CD14-positive monocyte (primary cell): ENCODE data around the gene AFAP1L1. TPM values are rescaled to one million over a fixed set of nuclear protein-coding genes. Genes with fewer than 3 reads are reported as not detected.

Source experiments
- DNase-seq, 3 donors: peaks; one replicate each; pipeline ENCODE4 v3.0.0-alpha.2; 2011 to 2022
- H2AFZ ChIP-seq: 2 replicates; pipeline ENCODE4 v1.6.0; 2012; ENCODE audit warnings: mild to moderate bottlenecking, low read depth, low read length, inconsistent platforms; ENCODE audit not compliant: insufficient read depth, poor library complexity, severe bottlenecking
- H3K27ac ChIP-seq, 2 donors: 1 replicate in 1 of 2; 2 replicates in 1 of 2; pipeline ENCODE4 v1.5.1; 2012 to 2013; ENCODE audit warnings: low read length in 2 of 2, control low read depth in 1 of 2, inconsistent platforms in 1 of 2, low read depth in 1 of 2, mild to moderate bottlenecking in 1 of 2
- H3K27me3 ChIP-seq, 2 donors: one replicate each; pipeline versions ENCODE4 v1.6.0 to v1.6.1; 2011 to 2013; ENCODE audit warnings: low read length in 2 of 2; ENCODE audit not compliant: control insufficient read depth in 2 of 2, insufficient read depth in 2 of 2
- H3K36me3 ChIP-seq, 2 donors: replicated peaks in 1 of 2; 1 replicate in 1 of 2; 2 replicates in 1 of 2; pipeline versions ENCODE4 v1.5.1 to v1.6.1; 2012 to 2013; ENCODE audit warnings: low read length in 2 of 2, control low read depth in 1 of 2, inconsistent platforms in 1 of 2, mild to moderate bottlenecking in 1 of 2; ENCODE audit not compliant: insufficient read depth in 2 of 2, control insufficient read depth in 1 of 2
- H3K4me1 ChIP-seq, 2 donors: 1 replicate in 1 of 2; 2 replicates in 1 of 2; pipeline versions ENCODE4 v1.5.1 to v1.6.1; 2012 to 2013; ENCODE audit warnings: low read length in 2 of 2, control low read depth in 1 of 2, inconsistent platforms in 1 of 2, mild to moderate bottlenecking in 1 of 2, moderate library complexity in 1 of 2; ENCODE audit not compliant: insufficient read depth in 2 of 2, control insufficient read depth in 1 of 2
- H3K4me2 ChIP-seq: replicated peaks from 2 replicates; pipeline ENCODE3; 2012; ENCODE audit warnings: low read length, moderate library complexity, mild to moderate bottlenecking; ENCODE audit not compliant: poor library complexity, severe bottlenecking; ENCODE audit errors: extremely low read depth
- H3K4me3 ChIP-seq, 3 experiments: fragments of 200-600 bp in 1 of 3; sonication (generic) in 1 of 3; replicated peaks in 1 of 3; 1 replicate in 2 of 3; 2 replicates in 1 of 3; pipeline ENCODE4 v1.5.1; 2011 to 2013; ENCODE audit warnings: low read length in 3 of 3, mild to moderate bottlenecking in 3 of 3, control low read depth in 2 of 3, low read depth in 2 of 3, inconsistent platforms in 1 of 3, moderate library complexity in 1 of 3
- H3K79me2 ChIP-seq: 2 replicates; pipeline ENCODE4 v1.6.0; 2012; ENCODE audit warnings: mild to moderate bottlenecking, control low read depth, inconsistent platforms, low read length, moderate library complexity; ENCODE audit not compliant: insufficient read depth
- H3K9ac ChIP-seq: 2 replicates; pipeline ENCODE4 v1.6.0; 2017; ENCODE audit warnings: low read length, mild to moderate bottlenecking; ENCODE audit not compliant: insufficient read depth, poor library complexity, severe bottlenecking
- H3K9me3 ChIP-seq, 2 donors: replicated peaks in 1 of 2; 1 replicate in 1 of 2; 2 replicates in 1 of 2; pipeline versions ENCODE4 v1.5.1 to v1.6.1; 2012 to 2013; ENCODE audit warnings: low read length in 2 of 2, control low read depth in 1 of 2; ENCODE audit not compliant: control insufficient read depth in 1 of 2, insufficient read depth in 1 of 2
- H4K20me1 ChIP-seq: 2 replicates; pipeline ENCODE4 v1.6.0; 2012; ENCODE audit warnings: mild to moderate bottlenecking, low read length, control low read depth, moderate library complexity; ENCODE audit not compliant: insufficient read depth
- H3K27ac Mint-ChIP-seq, 7 donors: one replicate each; pipeline ENCODE4 v1.8.0; 2020; ENCODE audit warnings: mild to moderate bottlenecking in 7 of 7, mixed read lengths in 7 of 7, moderate library complexity in 6 of 7, inconsistent platforms in 2 of 7
- H3K27me3 Mint-ChIP-seq, 3 donors: one replicate each; pipeline ENCODE4 v1.8.0; 2021 to 2022; ENCODE audit warnings: low read depth in 3 of 3, mild to moderate bottlenecking in 3 of 3, mixed read lengths in 3 of 3, moderate library complexity in 3 of 3, inconsistent platforms in 1 of 3
- H3K36me3 Mint-ChIP-seq, 2 donors: one replicate each; pipeline ENCODE4 v1.8.0; 2020; ENCODE audit warnings: mixed read lengths in 2 of 2, inconsistent platforms in 1 of 2, mild to moderate bottlenecking in 1 of 2
- H3K4me1 Mint-ChIP-seq: one replicate; pipeline ENCODE4 v1.8.0; 2020; ENCODE audit warnings: mild to moderate bottlenecking, mixed read lengths
- H3K4me3 Mint-ChIP-seq, 2 donors: one replicate each; pipeline ENCODE4 v1.8.0; 2020; ENCODE audit warnings: mild to moderate bottlenecking in 2 of 2, mixed read lengths in 2 of 2, moderate library complexity in 1 of 2
- H3K9me3 Mint-ChIP-seq, 7 donors: one replicate each; pipeline ENCODE4 v1.8.0; 2020 to 2022; ENCODE audit warnings: mixed read lengths in 7 of 7, mild to moderate bottlenecking in 6 of 7, moderate library complexity in 6 of 7, inconsistent platforms in 2 of 7
- WGBS: methylation state at CpG from one replicate; pipeline ENCODE4 v1.1.5; 2013; ENCODE audit warnings: missing lambda C conversion rate; ENCODE audit not compliant: insufficient coverage; 5-methylcytosine and 5-hydroxymethylcytosine counted together
- intact Hi-C, 2 donors: fragments of 100-400 bp; cut with micrococcal nuclease; formaldehyde crosslinking; loops; one replicate each; pipeline versions ENCODE4 v1.15.0 to v1.15.1; 2023
- polyA plus RNA-seq, 3 donors: library from polyadenylated mRNA; depleted of rRNA in 1 of 3; unstranded in 2 of 3; stranded (reverse) in 1 of 3; fragments of 300-500 nt in 2 of 3; fragments of >200 nt in 1 of 3; fragmentation: Illumina TruSeq in 2 of 3; gene quantifications; 1 replicate in 2 of 3; 2 replicates in 1 of 3; pipeline ENCODE4 v1.2.3, GENCODE V29; 2012 to 2021
- TF ChIP-seq, protein P1 (sequence below): fragments of 200-600 bp; IDR thresholded peaks from one replicate; pipeline ENCODE4 v1.8.0; 2022; ENCODE audit warnings: antibody characterized with exemption, mild to moderate bottlenecking

The AFAP1L1 gene
- polyA plus RNA-seq, 3 donors = not detected

DNA sequence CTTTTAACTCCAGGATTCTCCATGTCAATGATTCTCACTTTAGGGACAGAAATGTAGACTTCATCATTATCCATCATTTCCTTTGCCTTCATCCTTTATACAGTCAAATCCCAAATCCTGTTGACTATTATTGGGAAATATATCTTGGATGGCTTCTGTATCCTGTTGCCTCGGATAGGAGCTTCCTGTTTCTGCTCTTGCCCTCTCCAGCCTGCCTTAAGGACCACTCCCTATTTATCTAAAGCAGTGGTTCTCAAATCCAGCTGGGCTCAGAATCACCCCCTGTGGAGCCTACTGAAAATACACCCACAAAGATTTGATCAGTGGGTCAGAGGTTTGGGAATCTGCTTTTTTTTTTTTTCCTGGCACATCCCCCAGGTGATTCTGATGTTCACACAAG, 8.5 kb downstream of the AFAP1L1 start:
- Mint-ChIP-seq H3K9me3 (peaks cover 0 to 1% (median 0%) of the 10 kb centered on the region in 7 donors), H3K4me1 (peaks cover 14% of the 10 kb centered on the region), H3K36me3 (no peaks in the 10 kb centered on the region), H3K27me3 (peaks cover 0 to 8% (median 4%) of the 10 kb centered on the region in 3 donors), H3K4me3 (no peak overlapping the region), H3K27ac (no peak overlapping the region)
- H3K9me3 ChIP-seq = no peaks in the 10 kb centered on the region
- H3K4me1 ChIP-seq = no peaks in the 10 kb centered on the region
- TF ChIP-seq, protein P1, sequence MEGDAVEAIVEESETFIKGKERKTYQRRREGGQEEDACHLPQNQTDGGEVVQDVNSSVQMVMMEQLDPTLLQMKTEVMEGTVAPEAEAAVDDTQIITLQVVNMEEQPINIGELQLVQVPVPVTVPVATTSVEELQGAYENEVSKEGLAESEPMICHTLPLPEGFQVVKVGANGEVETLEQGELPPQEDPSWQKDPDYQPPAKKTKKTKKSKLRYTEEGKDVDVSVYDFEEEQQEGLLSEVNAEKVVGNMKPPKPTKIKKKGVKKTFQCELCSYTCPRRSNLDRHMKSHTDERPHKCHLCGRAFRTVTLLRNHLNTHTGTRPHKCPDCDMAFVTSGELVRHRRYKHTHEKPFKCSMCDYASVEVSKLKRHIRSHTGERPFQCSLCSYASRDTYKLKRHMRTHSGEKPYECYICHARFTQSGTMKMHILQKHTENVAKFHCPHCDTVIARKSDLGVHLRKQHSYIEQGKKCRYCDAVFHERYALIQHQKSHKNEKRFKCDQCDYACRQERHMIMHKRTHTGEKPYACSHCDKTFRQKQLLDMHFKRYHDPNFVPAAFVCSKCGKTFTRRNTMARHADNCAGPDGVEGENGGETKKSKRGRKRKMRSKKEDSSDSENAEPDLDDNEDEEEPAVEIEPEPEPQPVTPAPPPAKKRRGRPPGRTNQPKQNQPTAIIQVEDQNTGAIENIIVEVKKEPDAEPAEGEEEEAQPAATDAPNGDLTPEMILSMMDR = no peak
- DNase-seq = no peak
- intact Hi-C loops = no loop called here
- H3K36me3 ChIP-seq = no peaks in the 10 kb centered on the region
- H3K4me3 ChIP-seq = no peak overlapping the region
- H4K20me1 ChIP-seq = no peaks in the 10 kb centered on the region
- H3K27me3 ChIP-seq = no peaks in the 10 kb centered on the region
- no CpG with 5 or more reads among the region's 1 CpG for WGBS
- no peaks in the 10 kb centered on the region for H3K79me2 ChIP-seq
- no peak overlapping the region for H2AFZ ChIP-seq
- H3K9ac ChIP-seq = no peak overlapping the region
- H3K27ac ChIP-seq = no peak overlapping the region
- H3K4me2 ChIP-seq = no peak overlapping the region

DNA sequence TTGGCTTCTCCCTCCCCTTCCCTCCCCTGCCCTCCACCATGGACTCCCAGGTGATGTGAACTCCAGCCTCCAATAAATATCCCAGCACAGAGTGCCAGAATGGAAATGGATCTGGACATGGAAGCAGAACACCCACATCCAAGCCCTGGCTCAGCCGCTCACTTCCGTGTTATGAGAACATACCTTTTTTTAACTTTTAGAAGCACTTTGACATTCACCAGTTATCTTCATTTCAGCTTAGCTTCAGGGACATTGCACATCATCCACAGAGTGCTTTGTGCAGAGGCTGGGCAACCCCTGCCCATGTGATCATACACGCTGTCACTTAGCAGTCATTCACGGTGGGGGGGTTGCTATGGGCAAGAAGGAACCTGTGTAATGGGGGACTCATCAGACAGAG, 9.1 kb downstream of the AFAP1L1 start:
- H3K9me3 ChIP-seq = no peaks in the 10 kb centered on the region
- H3K79me2 ChIP-seq = no peaks in the 10 kb centered on the region
- H3K4me1 ChIP-seq = no peaks in the 10 kb centered on the region
- peaks cover 14% of the 10 kb centered on the region for H3K4me1 Mint-ChIP-seq
- no peak overlapping the region for H3K27ac ChIP-seq
- no peaks in the 10 kb centered on the region for H3K36me3 ChIP-seq
- no peaks in the 10 kb centered on the region for H3K27me3 ChIP-seq
- WGBS = 100% methylated on average over 1 of the region's 4 CpGs
- no peak overlapping the region for H3K9ac ChIP-seq
- intact Hi-C loops = no loop called here
- H3K4me2 ChIP-seq = no peak overlapping the region
- H3K27me3 Mint-ChIP-seq = peaks cover 2 to 5% (median 4%) of the 10 kb centered on the region in 3 donors
- H3K27ac Mint-ChIP-seq = no peak overlapping the region
- no peaks in the 10 kb centered on the region for H3K36me3 Mint-ChIP-seq
- no peak for DNase-seq
- no peak overlapping the region for H2AFZ ChIP-seq
- H3K9me3 Mint-ChIP-seq = peaks cover 0 to 1% (median 0%) of the 10 kb centered on the region in 7 donors
- no peaks in the 10 kb centered on the region for H4K20me1 ChIP-seq
- H3K4me3 Mint-ChIP-seq = no peak overlapping the region
- no peak overlapping the region for H3K4me3 ChIP-seq
- TF ChIP-seq, protein P1 = no peak
